Measurements from ENCODE around the gene KIF25.

KIF25 gene

DNA sequence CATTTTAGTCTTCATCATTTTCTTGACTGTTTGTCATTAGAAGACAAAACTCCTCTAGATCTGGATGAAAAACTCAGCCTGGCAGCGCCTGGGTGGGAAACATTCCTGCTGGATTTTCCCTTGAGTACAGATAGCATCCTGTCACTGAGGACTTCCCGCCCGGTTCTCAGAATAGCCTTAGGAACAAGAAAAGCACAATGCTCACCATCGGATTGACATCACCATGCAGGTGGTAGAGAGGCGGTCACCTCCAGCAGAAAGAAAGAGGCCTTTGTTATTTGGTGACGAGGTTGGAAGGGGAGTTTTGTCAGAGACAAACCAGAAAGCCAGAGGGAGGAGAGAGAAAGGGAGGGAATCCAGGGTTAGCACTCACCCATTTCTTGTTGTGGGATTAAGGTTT, 39.8 kb downstream of the KIF25 start:
- DNase-seq (ENCODE audit: low read depth in 2 of 2) = no peak

GRCh38 chr6:168037856-168038255, 40.4 kb downstream of the KIF25 start:
- no peak for DNase-seq (ENCODE audit: low read depth in 2 of 2)

DNA sequence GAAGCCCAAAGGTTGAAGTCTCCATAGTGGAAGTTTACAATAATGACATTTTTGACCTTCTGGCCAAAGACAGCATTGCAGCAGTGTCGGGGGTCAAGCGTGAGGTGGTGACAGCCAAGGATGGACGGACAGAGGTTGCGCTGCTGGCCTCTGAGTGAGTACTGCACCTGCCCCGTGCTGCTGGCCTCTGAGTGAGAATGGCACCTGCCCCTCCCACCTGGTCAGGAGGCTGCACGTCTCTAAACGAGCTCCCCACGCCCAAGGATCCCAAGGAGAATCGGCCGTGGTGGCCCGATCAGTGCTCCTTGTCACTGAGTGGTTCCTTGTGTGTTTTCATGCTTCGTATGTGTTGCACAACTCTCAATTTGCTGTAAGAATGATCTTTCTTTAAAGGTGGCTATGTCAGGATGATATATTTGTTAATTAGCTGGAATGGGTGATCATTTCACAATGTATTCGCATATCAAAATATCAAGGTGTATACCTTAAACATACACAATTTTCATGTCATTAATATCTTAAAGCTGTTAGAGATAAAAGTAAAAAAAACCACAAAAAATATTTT, 41.2 kb downstream of the KIF25 start:
- DNase-seq (ENCODE audit: low read depth in 2 of 2) = no peak

- no peak for DNase-seq (ENCODE audit: low read depth in 2 of 2)
Measured at GRCh38 chr6:168039301-168039700, 41.8 kb downstream of the KIF25 start.

DNA sequence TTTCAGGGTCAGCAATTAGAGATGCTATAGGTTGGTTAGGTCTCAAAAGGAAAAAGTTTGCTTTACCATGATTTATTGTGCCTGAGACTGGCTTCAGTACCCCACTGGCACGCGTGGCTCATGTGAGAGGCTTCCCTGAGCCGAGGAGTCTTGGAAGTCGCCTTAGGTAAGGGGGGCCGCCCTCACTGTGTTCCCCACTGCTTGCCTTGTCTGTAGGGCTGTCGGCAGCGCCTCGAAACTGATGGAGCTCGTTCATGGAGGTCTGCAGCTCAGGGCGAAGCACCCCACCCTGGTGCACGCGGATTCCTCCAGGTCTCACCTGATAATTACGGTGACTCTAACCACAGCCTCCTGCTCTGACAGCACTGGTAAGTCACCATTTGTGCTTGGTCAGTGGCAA, 42.4 kb downstream of the KIF25 start:
- DNase-seq (ENCODE audit: low read depth in 2 of 2) = no peak

- DNase-seq (ENCODE audit: low read depth in 2 of 2) = no peak
Measured at GRCh38 chr6:168040856-168041496, 43.5 kb downstream of the KIF25 start.

DNA sequence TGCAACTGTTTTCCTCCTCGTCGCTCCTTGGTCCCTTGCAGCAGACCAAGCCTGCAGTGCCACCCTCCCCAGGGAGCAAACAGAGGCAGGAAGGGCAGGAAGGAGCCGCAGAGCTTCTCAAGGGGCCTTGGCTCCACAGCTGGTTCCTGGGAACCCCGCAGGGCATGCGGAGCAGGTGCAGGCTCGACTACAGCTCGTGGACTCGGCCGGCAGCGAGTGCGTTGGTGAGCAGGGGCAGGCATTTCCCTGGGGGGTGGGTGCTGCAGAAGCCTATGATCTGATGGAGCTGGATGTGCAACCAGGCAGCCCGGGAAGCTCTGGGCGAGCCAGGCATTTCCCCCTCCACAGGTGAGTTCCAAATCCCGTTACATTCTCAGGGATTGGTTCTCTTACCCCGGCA, 44.5 kb downstream of the KIF25 start:
- no peak for DNase-seq (ENCODE audit: low read depth in 2 of 2)

- no peak for DNase-seq (ENCODE audit: low read depth in 2 of 2)
Measured at GRCh38 chr6:168042426-168043192, 45.1 kb downstream of the KIF25 start.

GRCh38 chr6:168043193-168043847, 45.8 kb downstream of the KIF25 start:
- DNase-seq (ENCODE audit: low read depth in 2 of 2) = no peak

GRCh38 chr6:168043848-168044415, 46.5 kb downstream of the KIF25 start:
- DNase-seq (ENCODE audit: low read depth in 2 of 2) = no peak

DNA sequence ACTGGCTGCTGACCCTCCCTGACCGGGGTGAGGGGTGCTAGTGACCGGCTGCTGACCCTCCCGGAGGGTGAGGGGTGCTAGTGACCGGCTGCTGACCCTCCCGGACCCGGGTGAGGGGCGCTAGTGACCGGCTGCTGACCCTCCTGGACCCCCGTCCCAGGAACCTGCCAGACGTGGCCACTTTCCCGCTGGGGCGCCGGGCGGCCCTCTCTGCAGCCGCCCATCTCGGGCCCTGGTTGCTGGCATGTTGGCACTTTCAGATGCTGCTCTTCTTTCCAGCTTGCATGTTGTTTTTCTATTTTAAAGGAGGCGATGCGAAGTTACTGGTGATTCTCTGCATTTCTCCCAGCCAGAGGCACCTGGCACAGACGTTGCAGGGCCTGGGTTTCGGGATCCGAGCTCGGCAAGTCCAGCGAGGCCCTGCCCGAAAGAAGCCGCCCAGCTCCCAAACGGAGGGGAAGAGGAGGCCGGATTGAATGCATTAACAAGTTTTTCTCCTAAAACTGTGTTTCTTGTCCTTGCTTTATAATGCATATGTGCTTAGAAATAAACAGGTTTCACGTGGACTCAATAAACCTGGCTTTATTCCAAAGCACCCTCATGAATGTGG, 47.2 kb downstream of the KIF25 start:
- DNase-seq (ENCODE audit: low read depth in 2 of 2) = no peak

DNA sequence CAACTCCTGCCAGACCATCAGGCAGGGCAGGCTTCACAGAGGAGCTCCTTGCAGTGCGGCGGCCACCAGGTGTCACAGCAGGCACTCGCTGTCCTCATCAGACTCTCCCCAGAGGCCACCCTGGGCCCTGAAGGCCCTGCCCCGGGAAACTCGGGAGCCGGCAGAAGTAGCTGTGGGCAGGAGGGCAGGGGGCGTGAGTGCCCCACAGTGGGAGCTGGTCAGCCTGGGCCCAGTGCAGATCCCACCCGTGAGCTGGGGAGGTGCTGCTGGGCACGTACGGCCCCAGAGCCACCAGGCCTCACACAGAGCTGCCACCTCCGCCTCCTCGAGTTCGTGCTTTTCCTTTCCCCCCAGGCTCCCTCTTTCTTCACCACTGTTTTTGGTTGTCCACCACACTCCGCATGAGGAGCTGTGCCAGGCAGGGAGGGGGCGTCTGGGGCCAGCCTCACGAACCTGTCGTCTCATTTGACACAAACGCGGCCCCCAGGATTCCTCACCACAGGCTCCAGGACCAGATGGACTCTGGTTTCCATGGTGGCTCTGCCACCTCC, 47.7 kb downstream of the KIF25 start:
- DNase-seq (ENCODE audit: low read depth in 2 of 2) = no peak

GRCh38 chr6:168045706-168046620, 48.5 kb downstream of the KIF25 start:
- DNase-seq (ENCODE audit: low read depth in 2 of 2) = no peak

DNA sequence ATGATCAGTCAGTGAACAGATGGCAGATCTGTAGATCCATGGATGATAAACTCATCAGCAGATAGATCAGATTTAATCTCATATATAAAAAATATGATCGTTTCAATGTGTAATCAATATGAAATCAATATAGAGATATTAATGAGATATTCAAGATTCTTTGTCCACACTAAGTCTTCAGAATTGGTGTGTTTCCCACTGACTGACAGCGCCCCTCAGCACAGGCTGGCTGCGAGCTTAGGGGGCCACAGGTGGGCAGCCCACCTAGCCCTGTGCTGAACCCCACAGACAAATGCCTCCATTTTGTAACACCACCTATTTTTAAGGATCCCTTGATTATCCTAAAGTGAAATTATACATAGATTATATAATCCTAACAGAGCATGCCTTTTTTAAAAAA, 49.2 kb downstream of the KIF25 start:
- DNase-seq (ENCODE audit: low read depth in 2 of 2) = no peak

DNA sequence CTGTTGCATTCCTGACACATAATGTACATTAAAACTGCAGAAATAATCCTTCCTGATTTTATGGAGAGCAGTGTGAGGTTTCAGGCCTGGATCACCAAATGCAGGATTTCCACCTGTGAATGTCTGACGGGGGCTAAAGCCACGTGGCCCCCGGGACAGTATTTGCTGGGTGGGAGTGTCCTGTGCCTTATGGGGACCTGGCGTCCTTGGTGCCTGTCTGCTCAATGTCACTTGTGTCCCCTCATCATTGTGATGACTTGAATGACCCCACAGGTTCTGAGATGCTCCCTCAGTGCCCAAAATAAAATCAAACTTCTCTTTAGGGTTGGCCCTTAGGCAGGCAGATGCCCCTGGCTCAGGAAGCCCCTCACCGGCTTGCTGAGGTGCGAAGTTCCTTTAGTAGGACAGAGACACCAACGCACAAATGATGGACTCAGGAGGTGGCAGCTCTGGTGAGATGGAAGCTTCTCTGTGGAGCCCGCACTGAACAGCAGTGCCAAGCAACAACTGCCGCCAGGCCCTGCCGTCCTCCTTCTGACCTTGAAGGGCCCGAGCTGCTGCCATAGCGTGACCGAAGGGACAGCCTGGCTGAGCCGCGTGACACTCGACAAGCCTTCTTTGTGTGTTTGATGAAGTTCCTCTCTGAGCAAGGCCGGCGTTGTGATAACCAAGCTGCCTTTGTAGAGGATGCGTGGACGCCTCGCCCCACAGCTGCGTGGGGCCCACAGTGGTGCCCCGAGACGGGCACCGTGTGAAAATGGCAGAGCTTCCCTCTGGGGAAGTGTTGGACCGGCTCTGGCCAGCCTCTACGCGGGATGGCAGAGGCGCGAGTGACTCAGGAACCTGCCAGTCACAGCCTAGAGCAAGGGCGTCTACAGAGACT, 50.6 kb downstream of the KIF25 start:
- no peak for DNase-seq (ENCODE audit: low read depth in 2 of 2)

- no peak for DNase-seq (ENCODE audit: low read depth in 2 of 2)
Measured at GRCh38 chr6:168048724-168049025, 51.2 kb downstream of the KIF25 start.

DNA sequence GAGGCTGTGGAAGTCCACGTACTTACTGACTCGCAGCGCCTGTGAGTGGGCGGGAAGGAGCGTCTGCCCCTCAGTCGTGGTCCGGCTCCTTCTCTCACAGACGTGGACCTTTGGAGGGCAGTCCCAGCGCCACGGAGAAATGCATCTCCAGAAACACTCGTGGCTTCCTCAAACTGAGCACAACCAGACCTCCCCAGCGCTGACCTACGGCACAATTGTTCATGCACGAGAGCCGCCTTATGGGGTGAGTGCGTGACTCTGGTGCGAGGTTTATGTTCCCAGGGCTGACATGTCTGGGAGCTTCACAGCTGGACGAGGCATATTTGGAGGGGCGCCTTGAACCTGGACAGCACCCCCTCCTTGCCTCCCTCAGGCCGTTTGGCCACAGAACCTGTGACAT, 51.8 kb downstream of the KIF25 start:
- no peak for DNase-seq (ENCODE audit: low read depth in 2 of 2)

GRCh38 chr6:168049706-168050224, 52.3 kb downstream of the KIF25 start:
- DNase-seq (ENCODE audit: low read depth in 2 of 2) = no peak

- no peak for DNase-seq (ENCODE audit: low read depth in 2 of 2)
Measured at GRCh38 chr6:168050225-168050880, 52.9 kb downstream of the KIF25 start.
